SK-N-SH treated with all-trans-retinoic acid at 6 μM for 48 hours (cell line): Measurements from ENCODE around the gene SEC24D.

Experiments used
- ARNTL ChIP-seq: fragments of 450-650 bp; formaldehyde crosslinking; IDR thresholded peaks from 2 replicates; pipeline ENCODE4 v1.5.0; 2020; ENCODE audit warnings: low read depth, mild to moderate bottlenecking, moderate library complexity, borderline replicate concordance
- TF ChIP-seq, protein P1 (sequence below): fragments of 250-450 bp; sonication (Bioruptor Pico); IDR thresholded peaks from 2 replicates; pipeline ENCODE4 v1.8.0; 2020; ENCODE audit warnings: mild to moderate bottlenecking, moderate library complexity, borderline replicate concordance
- TF ChIP-seq, protein P2 (sequence below): fragments of 250-450 bp; sonication (Bioruptor Pico); IDR thresholded peaks from 2 replicates; pipeline ENCODE4 v1.5.1; 2021; ENCODE audit warnings: mild to moderate bottlenecking, moderate library complexity

DNA sequence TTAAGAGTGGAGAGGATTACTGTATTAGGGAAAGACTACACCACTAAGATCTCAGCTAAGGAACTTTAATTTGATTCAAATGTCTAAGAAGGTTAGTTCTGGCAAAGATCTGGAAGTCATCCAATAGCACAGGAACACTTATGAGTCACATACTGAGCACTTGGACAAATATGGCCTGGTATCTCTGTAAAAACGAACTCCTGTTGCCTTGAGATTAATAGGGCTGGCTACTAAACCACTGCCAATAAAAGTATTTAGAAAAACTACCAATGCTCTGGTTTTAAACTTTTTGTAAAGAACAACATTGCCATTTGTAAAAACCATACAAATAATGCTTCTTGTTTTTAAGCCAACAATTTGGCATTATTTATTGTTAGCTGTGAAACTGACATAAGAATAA is 70.5 kb downstream of the SEC24D start:
- TF ChIP-seq ARNTL, result no peak
- TF ChIP-seq, protein P1, sequence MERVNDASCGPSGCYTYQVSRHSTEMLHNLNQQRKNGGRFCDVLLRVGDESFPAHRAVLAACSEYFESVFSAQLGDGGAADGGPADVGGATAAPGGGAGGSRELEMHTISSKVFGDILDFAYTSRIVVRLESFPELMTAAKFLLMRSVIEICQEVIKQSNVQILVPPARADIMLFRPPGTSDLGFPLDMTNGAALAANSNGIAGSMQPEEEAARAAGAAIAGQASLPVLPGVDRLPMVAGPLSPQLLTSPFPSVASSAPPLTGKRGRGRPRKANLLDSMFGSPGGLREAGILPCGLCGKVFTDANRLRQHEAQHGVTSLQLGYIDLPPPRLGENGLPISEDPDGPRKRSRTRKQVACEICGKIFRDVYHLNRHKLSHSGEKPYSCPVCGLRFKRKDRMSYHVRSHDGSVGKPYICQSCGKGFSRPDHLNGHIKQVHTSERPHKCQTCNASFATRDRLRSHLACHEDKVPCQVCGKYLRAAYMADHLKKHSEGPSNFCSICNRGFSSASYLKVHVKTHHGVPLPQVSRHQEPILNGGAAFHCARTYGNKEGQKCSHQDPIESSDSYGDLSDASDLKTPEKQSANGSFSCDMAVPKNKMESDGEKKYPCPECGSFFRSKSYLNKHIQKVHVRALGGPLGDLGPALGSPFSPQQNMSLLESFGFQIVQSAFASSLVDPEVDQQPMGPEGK, result no peak
- TF ChIP-seq, protein P2, sequence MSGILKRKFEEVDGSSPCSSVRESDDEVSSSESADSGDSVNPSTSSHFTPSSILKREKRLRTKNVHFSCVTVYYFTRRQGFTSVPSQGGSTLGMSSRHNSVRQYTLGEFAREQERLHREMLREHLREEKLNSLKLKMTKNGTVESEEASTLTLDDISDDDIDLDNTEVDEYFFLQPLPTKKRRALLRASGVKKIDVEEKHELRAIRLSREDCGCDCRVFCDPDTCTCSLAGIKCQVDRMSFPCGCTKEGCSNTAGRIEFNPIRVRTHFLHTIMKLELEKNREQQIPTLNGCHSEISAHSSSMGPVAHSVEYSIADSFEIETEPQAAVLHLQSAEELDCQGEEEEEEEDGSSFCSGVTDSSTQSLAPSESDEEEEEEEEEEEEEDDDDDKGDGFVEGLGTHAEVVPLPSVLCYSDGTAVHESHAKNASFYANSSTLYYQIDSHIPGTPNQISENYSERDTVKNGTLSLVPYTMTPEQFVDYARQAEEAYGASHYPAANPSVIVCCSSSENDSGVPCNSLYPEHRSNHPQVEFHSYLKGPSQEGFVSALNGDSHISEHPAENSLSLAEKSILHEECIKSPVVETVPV, result no peak
